Astrocyte (in vitro differentiated cells and primary cell): Measurements from ENCODE around the gene PLPP3.

Source experiments
- EZH2 ChIP-seq: IDR thresholded peaks from 2 replicates; pipeline ENCODE4 v1.6.1; 2012; ENCODE audit warnings: mild to moderate bottlenecking, low read length, inconsistent platforms; ENCODE audit not compliant: insufficient read depth
- TF ChIP-seq, protein P1 (sequence below): IDR thresholded peaks from 2 replicates; pipeline ENCODE4 v1.5.1; 2011; ENCODE audit warnings: low read depth, mild to moderate bottlenecking, inconsistent platforms, low read length, moderate library complexity; ENCODE audit not compliant: insufficient read depth

DNA sequence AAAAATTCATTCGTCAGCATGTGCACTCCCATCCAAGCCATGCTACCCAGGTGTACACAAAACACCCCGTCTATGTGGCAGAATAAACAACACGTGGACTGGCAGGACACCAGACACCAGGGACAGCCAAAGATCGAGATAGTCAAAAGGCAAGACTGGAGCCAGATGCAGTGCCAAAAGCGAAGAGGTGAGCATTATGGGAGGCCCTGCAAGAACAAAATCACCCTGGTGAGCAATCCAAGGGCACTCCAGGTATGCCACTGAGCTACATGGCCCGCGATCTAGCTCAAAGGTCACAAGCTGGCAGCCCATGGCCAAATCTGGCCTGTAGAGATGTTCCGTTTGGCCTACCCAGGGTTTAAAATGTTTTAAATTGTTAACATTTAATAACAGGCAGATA lies 33.7 kb downstream of the PLPP3 start:
- TF ChIP-seq EZH2: no peak
- TF ChIP-seq, protein P1, sequence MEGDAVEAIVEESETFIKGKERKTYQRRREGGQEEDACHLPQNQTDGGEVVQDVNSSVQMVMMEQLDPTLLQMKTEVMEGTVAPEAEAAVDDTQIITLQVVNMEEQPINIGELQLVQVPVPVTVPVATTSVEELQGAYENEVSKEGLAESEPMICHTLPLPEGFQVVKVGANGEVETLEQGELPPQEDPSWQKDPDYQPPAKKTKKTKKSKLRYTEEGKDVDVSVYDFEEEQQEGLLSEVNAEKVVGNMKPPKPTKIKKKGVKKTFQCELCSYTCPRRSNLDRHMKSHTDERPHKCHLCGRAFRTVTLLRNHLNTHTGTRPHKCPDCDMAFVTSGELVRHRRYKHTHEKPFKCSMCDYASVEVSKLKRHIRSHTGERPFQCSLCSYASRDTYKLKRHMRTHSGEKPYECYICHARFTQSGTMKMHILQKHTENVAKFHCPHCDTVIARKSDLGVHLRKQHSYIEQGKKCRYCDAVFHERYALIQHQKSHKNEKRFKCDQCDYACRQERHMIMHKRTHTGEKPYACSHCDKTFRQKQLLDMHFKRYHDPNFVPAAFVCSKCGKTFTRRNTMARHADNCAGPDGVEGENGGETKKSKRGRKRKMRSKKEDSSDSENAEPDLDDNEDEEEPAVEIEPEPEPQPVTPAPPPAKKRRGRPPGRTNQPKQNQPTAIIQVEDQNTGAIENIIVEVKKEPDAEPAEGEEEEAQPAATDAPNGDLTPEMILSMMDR: no peak
